ENCODE results near the gene STAB1. TPM values are rescaled to one million over a fixed set of nuclear protein-coding genes. Genes with fewer than 3 reads are reported as not detected.

STAB1 gene
- total RNA-seq, 3 donors from 2014 or later (not counting 1 experiment from before 2014, with no cell fraction given) = 1.8 to 26.5 (median 5.9) TPM

- Histone ChIP-seq H3K27ac (ENCODE audit: low read length) (peak within 1 kb of the TSS; percentile 83), H3K4me3 (ENCODE audit: low read length) (peak within 1 kb of the TSS; percentile 94), H3K36me3 (ENCODE audit: control insufficient read depth, insufficient read depth, low read length) (peaks cover 7% of the 10 kb centered on the region), H3K9me3 (ENCODE audit: control insufficient read depth, insufficient read depth, low read length) (no peaks in the 10 kb centered on the region), H3K4me1 (ENCODE audit: control insufficient read depth, insufficient read depth, low read length) (peaks cover 49% of the 10 kb centered on the region), H3K27me3 (ENCODE audit: control insufficient read depth, insufficient read depth, low read length) (no peaks in the 10 kb centered on the region)
- intact Hi-C loops (cut with micrococcal nuclease) = loop anchor here (5.0 kb wide), 1 partner anchor 79 kb away; the partner anchor contains the start of gene NISCH
- ATAC-seq (peak; percentile 88 to 96 (median 91)), DNase-seq (peak; percentile 95 to 99)
- no peaks in the 10 kb centered on the region for H3K9me3 Mint-ChIP-seq
- H3K27ac Mint-ChIP-seq = peak within 1 kb of the TSS; percentile 95 to 96
- H3K27me3 Mint-ChIP-seq (ENCODE audit: low read depth in 2 of 2) = no peaks in the 10 kb centered on the region
- H3K4me1 Mint-ChIP-seq = peaks cover 42 to 52% of the 10 kb centered on the region in 2 donors
- no peak for TF ChIP-seq CTCF (IDR thresholded peaks at IDR 0.05)
- H3K4me3 Mint-ChIP-seq = peak within 1 kb of the TSS; percentile 98
- no peaks in the 10 kb centered on the region for H3K36me3 Mint-ChIP-seq
- WGBS (ENCODE audit: insufficient coverage) = under 1% methylated on average over 65 of the region's 65 CpGs
Observed at GRCh38 chr3:52536369-52537164, 41.4 kb downstream of the STAB1 start, which contains the start of gene UQCC5. TSS of gene UQCC5 (plus strand) at chr3:52536605. CDS start at chr3:52536756, 151 bp downstream.

- TF ChIP-seq CTCF (IDR thresholded peaks at IDR 0.05) = no peak
- H3K36me3 Mint-ChIP-seq = no peaks in the 10 kb centered on the region
- intact Hi-C loops (cut with micrococcal nuclease) = loop anchor here (5.0 kb wide), 1 partner anchor 80 kb away; the partner anchor contains the start of gene NISCH
- H3K9me3 Mint-ChIP-seq = no peaks in the 10 kb centered on the region
- H3K4me3 Mint-ChIP-seq = peak overlapping the region; percentile 98
- peak overlapping the region; percentile 83 for H3K27ac ChIP-seq (ENCODE audit: low read length)
- no peaks in the 10 kb centered on the region for H3K27me3 Mint-ChIP-seq (ENCODE audit: low read depth in 2 of 2)
- WGBS (ENCODE audit: insufficient coverage) = 12% methylated on average over 6 of the region's 6 CpGs
- ATAC-seq (no peak), DNase-seq (no peak)
- no peaks in the 10 kb centered on the region for H3K9me3 ChIP-seq (ENCODE audit: control insufficient read depth, insufficient read depth, low read length)
- peaks cover 48% of the 10 kb centered on the region for H3K4me1 ChIP-seq (ENCODE audit: control insufficient read depth, insufficient read depth, low read length)
- no peaks in the 10 kb centered on the region for H3K27me3 ChIP-seq (ENCODE audit: control insufficient read depth, insufficient read depth, low read length)
- H3K27ac Mint-ChIP-seq = peak overlapping the region; percentile 95 to 96
- peak overlapping the region; percentile 94 for H3K4me3 ChIP-seq (ENCODE audit: low read length)
- peaks cover 42 to 51% of the 10 kb centered on the region in 2 donors for H3K4me1 Mint-ChIP-seq
- H3K36me3 ChIP-seq (ENCODE audit: control insufficient read depth, insufficient read depth, low read length) = peaks cover 7% of the 10 kb centered on the region
Observed at GRCh38 chr3:52537165-52537620, 42.1 kb downstream of the STAB1 start.

GRCh38 chr3:52537726-52538421, 42.7 kb downstream of the STAB1 start:
- Mint-ChIP-seq H3K36me3 (no peaks in the 10 kb centered on the region), H3K4me3 (peak overlapping the region; percentile 98), H3K9me3 (no peaks in the 10 kb centered on the region), H3K4me1 (peaks cover 42 to 44% of the 10 kb centered on the region in 2 donors), H3K27me3 (ENCODE audit: low read depth in 2 of 2) (no peaks in the 10 kb centered on the region), H3K27ac (peak overlapping the region; percentile 95 to 96)
- peaks cover 41% of the 10 kb centered on the region for H3K4me1 ChIP-seq (ENCODE audit: control insufficient read depth, insufficient read depth, low read length)
- TF ChIP-seq CTCF (IDR thresholded peaks at IDR 0.05) = no peak
- H3K27me3 ChIP-seq (ENCODE audit: control insufficient read depth, insufficient read depth, low read length) = no peaks in the 10 kb centered on the region
- H3K36me3 ChIP-seq (ENCODE audit: control insufficient read depth, insufficient read depth, low read length) = peaks cover 7% of the 10 kb centered on the region
- H3K9me3 ChIP-seq (ENCODE audit: control insufficient read depth, insufficient read depth, low read length) = no peaks in the 10 kb centered on the region
- intact Hi-C loops (cut with micrococcal nuclease) = loop anchor here (5.0 kb wide), 1 partner anchor 81 kb away; the partner anchor contains the start of gene NISCH
- H3K27ac ChIP-seq (ENCODE audit: low read length) = no peak overlapping the region
- DNase-seq (peak in 1 of 2 donors; percentile 10), ATAC-seq (no peak)
- WGBS (ENCODE audit: insufficient coverage) = 89% methylated on average over 7 of the region's 7 CpGs
- no peak overlapping the region for H3K4me3 ChIP-seq (ENCODE audit: low read length)

Measured in natural killer cell (primary cell).